Right ventricle myocardium superior (tissue), 1 donor: ENCODE results near the gene CHRM4. TPM values are rescaled to one million over a fixed set of nuclear protein-coding genes. Genes with fewer than 3 reads are reported as not detected.
A peak's percentile ranks its signal among the peaks of the same experiment; 100 is the strongest.

ENCODE experiments used
- ATAC-seq: fragments of 200-7000 bp; cut with Tn5 transposase; one replicate; pipeline ENCODE4 v1.9.1; 2020; ENCODE audit warnings: mild to moderate bottlenecking; ENCODE audit not compliant: poor library complexity
- DNase-seq: peaks from one replicate; pipeline ENCODE4 v3.0.0-alpha.2; 2020
- intact Hi-C: fragments of 100-400 bp; cut with DNase I; formaldehyde crosslinking; loops from one replicate; pipeline ENCODE4 v1.11.2; 2022
- long read RNA-seq: library from polyadenylated mRNA; unstranded; transcript quantifications from one replicate; pipeline ENCODE4 v2.0.0, GENCODE V29; 2021
- total RNA-seq: library from RNA; stranded (reverse); fragmentation: NEBNext Ultra II Directional; extraction: Animal tissue kit (Norgen Biotek cat#: 25700); gene quantifications from one replicate; pipeline ENCODE4 v1.2.1, GENCODE V29; 2021
- donor health status: DM: no; HTN: yes; CAD: no; lungs with severe emphysema.

CHRM4 gene
- not detected for total RNA-seq
- long read RNA-seq, result 0 reads

DNA sequence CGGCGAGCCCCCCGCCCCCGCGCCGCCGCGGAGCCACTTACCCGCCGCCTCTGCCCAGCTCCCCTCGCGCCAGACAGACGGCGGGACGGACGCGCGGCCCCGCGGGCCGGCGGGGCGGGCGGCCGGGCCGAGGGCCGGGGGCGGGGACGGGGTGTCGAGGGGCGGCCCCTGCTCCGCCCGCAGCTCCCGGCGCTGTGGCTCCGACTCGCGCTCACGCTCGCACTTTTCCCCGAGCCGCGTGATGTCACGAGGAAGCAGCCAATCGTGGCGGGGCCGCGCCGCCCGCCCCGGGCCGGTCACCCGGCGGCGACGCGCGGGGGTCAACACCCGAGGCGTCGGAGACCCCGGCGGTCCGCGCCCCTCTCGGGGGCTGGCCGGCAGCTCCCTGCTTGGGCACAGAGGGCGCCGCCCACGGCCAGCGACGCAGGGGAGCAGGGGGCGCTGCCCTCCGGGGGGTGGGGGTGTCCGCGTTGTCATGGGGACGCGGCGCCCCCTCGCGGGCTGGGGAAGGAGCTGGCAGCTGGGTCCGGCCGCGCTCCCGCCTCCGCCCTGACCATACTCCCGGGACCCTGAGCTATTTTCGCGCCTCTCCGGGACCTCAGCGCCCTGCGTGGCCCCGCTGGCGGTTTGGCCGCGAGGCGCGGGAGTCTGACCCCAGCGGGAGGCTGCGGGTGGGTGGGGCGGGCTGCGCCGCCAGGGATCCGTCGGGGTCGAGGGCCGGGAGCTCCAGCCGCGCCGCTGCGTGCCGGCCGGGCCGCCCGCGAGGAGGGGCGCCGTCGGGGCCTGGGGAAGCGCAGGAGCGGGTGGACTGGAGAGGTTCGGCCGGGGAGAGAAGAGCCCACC is at the start of gene CHRM4:
CHRM4 (minus strand) TSS at position 199 of the 843 bp plus-strand sequence. CDS start 5,219 bp downstream, outside the sequence.
- intact Hi-C loops, result no loop called here
- DNase-seq (no peak), ATAC-seq (no peak)

DNA sequence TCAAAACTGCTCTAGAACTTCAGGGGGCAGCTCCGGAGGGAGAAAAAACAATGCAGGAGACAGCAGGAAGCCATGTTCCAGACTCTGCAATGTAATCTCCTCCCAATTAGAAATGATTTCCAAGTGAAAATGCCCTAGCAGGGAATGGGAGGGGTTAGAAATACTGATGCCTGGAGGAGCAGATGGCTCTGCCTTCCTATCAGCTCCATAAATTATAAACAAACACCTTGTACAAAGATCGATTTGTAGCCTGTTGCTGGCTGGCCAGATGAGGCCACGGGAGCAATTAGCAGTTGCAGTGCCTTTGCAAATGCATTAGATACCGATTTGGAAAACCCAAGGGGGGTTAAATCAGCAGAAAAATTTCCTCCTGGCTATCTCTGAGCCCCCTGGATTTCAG is 46.6 kb upstream of the CHRM4 start:
- ATAC-seq (no peak), DNase-seq (no peak)
- intact Hi-C loops, result no loop called here

GRCh38 chr11:46437122-46437689 is 45.6 kb upstream of the CHRM4 start:
- intact Hi-C loops, result no loop called here
- DNase-seq (no peak), ATAC-seq (no peak)

- DNase-seq (no peak), ATAC-seq (no peak)
- intact Hi-C loops, result no loop called here
These were observed 44.5 kb upstream of the CHRM4 start for GRCh38 chr11:46436113-46436512.

- ATAC-seq (peak; percentile 45), DNase-seq (no peak)
- intact Hi-C loops, result no loop called here
These were observed 44.1 kb upstream of the CHRM4 start for GRCh38 chr11:46435679-46436078.

- intact Hi-C loops, result no loop called here
- ATAC-seq, result peak; percentile 12
These were observed 39.6 kb upstream of the CHRM4 start for GRCh38 chr11:46431211-46431610.

GRCh38 chr11:46429717-46430116 is 38.1 kb upstream of the CHRM4 start:
- intact Hi-C loops, result no loop called here
- DNase-seq, result no peak
- ATAC-seq, result no peak

More at GRCh38 chr11:46431211-46431610, 39.6 kb upstream of the CHRM4 start:
- DNase-seq, result no peak

DNA sequence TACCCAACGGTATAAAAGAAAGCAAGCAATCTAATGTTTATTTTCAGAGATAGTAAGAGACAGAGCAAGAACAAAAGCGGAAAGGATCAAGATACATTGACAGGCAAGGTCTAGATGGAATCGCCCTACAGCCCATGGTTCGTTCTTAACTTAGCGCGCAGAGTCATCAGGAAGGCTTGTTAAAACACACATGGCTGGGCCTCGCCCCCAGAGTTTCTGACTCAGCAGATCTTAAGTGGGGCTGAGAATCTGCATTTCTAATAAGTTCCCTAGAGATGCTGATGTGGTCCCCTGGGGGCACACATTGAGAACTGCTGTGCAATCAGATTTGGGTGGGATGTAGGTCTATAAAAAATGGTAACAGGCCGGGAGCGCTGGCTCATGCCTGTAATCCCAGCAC is 35.8 kb upstream of the CHRM4 start:
- intact Hi-C loops, result no loop called here
- no peak for ATAC-seq
- DNase-seq, result no peak

DNA sequence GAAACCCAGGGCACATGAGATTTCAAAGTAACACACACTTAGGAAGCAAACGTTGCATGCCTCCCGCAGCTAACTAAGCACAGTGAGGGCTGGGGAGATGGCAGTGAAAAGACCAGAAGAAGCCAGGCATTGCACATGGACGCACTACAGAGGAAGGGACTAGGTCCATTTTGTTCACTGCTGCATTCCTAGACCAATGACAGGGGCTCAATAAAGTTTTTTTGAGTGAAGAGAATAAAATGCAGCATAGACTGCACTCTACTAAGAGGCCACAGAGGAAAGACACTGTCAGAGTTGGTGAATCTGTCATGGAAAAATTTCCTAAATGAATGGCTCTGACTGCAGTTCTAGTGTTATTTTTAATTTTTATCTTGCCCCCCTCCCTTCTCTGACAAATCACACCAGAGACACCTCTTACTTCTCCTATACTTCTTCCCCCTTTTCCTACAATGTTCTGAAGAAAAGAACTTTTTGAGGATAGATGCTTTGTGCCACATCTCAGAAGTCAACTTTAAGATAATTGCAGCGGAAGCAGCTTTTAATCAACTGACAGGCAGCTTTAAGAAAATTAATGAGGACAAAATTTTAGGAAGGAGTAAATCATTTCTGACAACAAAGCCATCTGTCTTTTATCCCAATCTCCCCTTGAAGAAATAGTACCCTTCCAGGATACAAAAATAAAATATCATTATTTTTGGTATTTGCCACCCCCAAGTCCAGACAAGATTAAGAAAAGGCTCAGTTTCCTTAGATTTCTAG is 34.8 kb upstream of the CHRM4 start:
- intact Hi-C loops, result no loop called here
- DNase-seq (no peak), ATAC-seq (no peak)

- DNase-seq (no peak), ATAC-seq (no peak)
- intact Hi-C loops, result no loop called here
These were observed 31.0 kb upstream of the CHRM4 start for GRCh38 chr11:46422588-46422987.

DNA sequence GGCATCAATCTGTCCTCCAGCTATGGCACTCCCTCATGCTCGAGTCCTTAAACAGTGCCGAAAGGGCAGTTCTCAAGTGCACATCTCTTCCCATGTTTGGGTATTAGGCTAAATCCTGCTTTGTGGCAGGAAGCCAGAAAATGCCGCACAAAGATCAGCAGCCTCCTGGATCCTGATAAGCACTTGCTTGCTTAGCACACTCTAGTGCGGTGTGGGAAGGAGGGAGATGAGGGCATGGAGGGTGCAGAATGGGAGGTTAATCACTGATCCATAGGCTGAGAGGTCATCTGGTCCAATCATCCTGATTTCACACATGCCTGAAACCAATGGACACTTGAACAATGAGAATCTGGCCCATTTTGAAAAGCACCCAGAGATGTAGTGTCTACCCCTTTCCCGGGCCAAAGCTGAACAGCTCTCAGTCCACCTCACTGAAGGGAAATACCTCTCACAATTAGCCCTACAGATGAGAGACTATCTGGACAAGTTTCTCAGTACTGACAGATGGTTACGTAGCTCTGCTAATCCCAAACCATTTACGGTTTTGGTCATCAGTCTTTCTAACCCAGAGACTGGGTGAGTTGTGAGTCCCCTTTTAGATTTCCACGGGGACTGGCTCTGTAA is 29.8 kb upstream of the CHRM4 start:
- intact Hi-C loops, result no loop called here
- no peak for DNase-seq
- ATAC-seq, result peak; percentile 36

GRCh38 chr11:46420513-46420912 is 28.9 kb upstream of the CHRM4 start:
- no peak for ATAC-seq
- intact Hi-C loops, result no loop called here

GRCh38 chr11:46418751-46419150 is 27.2 kb upstream of the CHRM4 start:
- DNase-seq, result no peak
- intact Hi-C loops, result loop anchor here (10.0 kb wide), 1 partner anchor 56 kb away; no protein-coding TSS in a partner anchor
- ATAC-seq, result no peak

More at GRCh38 chr11:46420513-46420912, 28.9 kb upstream of the CHRM4 start:
- no peak for DNase-seq

GRCh38 chr11:46417711-46418110 is 26.1 kb upstream of the CHRM4 start:
- DNase-seq (no peak), ATAC-seq (no peak)
- intact Hi-C loops, result loop anchor here (10.0 kb wide), 1 partner anchor 57 kb away; no protein-coding TSS in a partner anchor

DNA sequence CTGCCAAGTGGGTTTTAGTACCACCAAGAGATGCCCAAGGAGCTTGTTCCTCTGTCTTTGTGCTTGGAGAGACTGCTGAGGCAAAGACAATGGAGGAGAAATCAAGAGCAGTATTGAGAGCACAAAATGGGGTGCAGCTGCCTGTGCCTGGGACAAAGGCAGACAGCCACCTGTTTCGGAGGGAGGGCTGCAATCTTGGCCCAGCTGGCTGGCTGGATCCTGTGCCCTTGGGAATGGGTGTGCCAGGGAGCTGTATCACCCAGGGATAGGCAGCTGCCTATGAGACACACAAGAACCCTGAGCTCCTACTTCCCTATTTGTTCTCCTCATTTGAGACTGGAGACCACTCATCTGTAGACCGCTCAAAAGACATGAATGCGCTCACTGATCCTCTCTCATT is 23.3 kb upstream of the CHRM4 start:
- ATAC-seq, result no peak
- intact Hi-C loops, result loop anchor here (10.0 kb wide), 1 partner anchor 60 kb away; no protein-coding TSS in a partner anchor
- no peak for DNase-seq

- DNase-seq (no peak), ATAC-seq (no peak)
- intact Hi-C loops, result loop anchor here (10.0 kb wide), 1 partner anchor 60 kb away; no protein-coding TSS in a partner anchor
These were observed 22.9 kb upstream of the CHRM4 start for GRCh38 chr11:46414466-46414796.

- ATAC-seq, result no peak
- no peak for DNase-seq
- intact Hi-C loops, result loop anchor here (10.0 kb wide), 1 partner anchor 61 kb away; no protein-coding TSS in a partner anchor
These were observed 22.3 kb upstream of the CHRM4 start for GRCh38 chr11:46413760-46414465.

DNA sequence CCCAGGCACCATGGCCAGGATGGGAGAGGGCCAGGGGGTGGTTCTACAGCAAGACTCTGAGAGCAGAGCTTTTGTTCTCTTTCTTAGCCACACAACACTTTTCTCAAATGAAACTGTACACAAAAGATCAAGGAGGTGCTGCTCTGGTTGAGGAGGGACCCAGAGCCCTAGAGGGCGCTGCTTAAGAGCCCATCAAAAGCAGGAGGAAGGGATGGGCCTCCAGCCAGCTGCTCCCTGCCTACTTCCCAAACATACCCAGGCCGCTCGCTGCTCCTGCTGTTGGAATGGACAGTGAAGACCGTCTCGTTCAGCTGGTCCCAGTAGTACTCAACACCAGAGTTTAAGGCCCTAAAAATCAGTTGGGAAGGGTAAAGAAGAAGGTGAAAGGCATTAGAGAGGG is 18.4 kb upstream of the CHRM4 start:
- DNase-seq (no peak), ATAC-seq (no peak)
- intact Hi-C loops, result loop anchor here (10.0 kb wide), 1 partner anchor 65 kb away; no protein-coding TSS in a partner anchor
